Right renal pelvis (tissue), 4 donors: ENCODE results near the gene DIPK1A. TPM values are rescaled to one million over a fixed set of nuclear protein-coding genes. Genes with fewer than 3 reads are reported as not detected.

Experiments used
- DNase-seq, 4 donors: peaks; one replicate each; pipeline ENCODE4 v3.0.0-alpha.2; 2013; ENCODE audit warnings: low read depth in 4 of 4, low spot score in 3 of 4, missing footprints in 1 of 4
- polyA plus RNA-seq, 4 donors: library from polyadenylated mRNA; unstranded; fragments of 120-200 nt; gene quantifications; one replicate each; pipeline ENCODE4 v1.2.1, GENCODE V29; 2013; ENCODE audit not compliant: insufficient read length in 4 of 4

Gene DIPK1A
- polyA plus RNA-seq, 4 donors: 8.3 to 9.6 (median 9.4) TPM

DNA sequence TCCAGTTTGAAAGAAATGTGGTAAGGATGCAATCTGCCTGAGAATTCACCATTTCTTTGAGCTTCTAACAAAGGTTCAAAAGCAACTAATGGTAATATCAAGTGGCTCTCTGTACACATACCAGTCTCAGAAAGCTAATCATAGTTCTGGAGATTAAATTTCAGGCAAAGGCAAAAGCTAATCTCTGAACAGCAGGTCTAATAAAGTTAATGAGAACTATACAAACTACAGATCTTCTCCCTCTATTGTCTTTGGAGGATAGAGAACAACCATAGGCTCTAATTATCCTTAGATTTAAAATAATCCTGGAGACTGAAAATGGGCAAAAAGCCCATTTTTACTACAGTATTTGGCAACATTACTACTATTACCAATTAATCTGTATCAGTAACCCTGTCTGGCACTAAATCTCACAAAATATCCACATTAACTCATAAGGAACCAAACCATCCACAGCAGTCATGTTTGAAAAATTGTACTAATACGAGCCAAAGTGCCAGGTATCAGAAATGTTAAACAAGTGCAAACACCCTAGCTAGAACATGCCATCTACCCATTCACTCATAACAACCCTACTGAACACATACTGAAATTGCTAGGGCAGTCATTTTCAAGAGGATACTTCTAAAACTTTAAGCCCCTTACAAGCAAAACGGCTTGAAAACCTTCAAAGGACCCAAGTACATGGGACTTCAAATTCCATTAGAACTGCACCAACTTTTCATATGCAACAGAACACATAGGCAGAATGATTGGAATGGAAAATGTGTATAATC, 4.8 kb downstream of the DIPK1A start:
- no peak for DNase-seq

DNA sequence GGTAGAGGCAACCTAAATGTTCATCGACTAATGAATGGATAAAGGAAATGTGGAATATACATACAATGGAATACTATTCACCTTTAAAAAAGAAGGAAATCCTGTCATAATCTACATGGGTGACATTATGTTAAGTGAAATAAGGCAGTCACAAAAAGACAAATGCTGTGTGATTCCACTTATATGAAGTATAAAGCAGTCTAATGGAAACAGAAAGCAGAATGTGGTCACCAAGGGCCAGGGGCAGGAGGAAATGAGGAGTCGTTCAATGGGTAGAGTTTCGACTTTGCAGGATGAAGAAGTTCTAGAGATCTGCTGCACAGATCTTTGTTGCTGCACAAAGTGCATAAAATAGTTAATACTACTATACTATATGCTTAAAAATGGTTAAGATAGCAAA, 7.8 kb downstream of the DIPK1A start:
- no peak for DNase-seq

DNA sequence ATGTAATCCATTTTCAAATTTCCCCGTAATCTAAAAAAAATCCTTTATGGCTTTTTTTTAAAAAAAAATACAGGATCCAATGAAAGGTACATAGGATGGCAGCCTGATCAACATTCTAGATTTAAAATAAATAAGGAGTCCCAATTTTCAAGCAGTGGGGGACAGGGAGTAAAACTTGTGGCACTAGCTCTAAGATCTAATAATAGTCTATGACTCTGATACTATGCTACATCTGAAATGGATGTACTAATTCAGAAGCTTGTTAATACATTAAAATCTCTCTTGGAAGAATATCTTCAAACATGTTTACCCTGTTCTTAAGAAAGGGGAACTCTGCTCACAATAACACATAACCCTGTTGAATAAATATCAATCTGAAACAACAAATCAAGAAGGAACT, 8.5 kb downstream of the DIPK1A start:
- DNase-seq: no peak

DNA sequence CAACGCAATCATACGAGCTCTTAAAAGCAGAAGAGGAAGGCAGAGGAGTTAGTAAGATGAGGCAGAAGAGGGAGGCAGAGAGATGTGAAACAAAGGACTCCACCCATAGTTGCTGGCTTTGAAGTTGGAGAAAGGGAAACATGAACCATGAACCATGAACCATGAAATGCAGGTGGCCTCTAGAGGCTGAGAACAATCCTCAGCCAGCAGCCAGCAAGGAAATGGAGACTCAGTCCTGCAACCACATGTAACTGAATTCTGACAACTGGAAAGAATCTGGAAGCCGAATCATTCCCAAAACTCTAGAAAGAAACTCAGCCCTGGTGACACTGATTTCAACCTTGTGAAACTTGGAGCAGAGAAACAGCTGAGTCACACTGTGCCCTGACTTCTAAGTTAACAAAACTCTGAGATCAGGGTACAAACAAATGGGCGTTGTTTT, 10.1 kb downstream of the DIPK1A start:
- no peak for DNase-seq

DNA sequence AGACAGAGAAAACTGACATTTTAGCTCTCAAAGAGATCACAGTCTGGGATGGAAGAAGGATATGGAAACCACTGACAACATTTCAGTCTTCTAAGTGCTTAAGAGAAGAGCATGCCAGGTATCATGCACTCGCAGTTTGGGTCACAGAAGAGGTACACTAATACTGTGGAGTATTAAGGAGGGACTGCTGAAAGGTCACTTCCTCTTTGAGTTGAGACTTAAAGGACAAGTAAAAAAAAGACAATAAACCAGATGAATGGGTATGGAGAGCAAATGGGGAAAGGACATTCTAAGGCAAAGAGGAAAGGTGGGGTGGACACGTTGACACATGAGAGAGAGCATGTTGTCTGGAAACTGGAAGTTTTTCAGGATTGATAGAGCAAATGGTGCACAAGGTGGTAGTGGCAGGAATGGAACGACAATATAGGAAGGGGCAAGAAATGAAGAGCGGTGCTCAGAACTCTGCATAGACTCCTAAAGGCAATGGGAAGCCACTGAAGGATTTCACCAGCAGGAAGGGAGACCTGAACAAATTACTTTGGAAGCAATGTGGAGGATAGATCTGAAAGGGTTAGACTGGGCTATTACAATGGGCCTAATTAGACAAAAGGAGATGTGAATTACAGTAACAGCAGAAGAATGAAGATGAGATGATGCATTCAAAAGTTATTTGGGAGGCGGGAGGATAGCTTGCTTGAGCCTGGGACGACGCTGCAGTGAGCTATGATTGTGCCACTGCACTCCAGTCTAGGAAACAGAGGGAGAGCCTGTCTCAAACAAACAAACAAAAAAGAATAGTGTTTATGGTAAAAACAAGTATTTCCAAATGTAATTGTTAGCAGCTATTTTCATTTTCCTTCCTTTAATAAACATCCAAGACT, 11.1 kb downstream of the DIPK1A start:
- no peak for DNase-seq

DNA sequence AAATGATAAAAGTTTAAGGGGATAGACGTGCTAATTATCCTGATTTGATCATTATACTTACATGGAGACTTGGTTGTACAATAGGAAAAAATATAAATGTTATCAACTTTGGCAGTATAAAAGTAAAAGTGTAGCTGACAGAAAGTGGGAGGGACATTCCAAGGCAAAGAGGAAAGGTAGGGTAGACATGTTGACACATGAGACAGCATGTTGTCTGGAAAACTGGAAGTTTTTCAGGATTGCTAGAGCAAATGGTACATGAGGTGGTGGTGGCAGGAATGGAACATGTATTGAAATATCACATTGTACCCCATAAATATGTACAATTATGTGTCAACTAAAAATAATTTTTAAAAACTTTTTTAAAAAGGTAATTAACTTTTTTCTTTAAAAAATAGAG, 13.2 kb downstream of the DIPK1A start:
- DNase-seq: no peak

DNA sequence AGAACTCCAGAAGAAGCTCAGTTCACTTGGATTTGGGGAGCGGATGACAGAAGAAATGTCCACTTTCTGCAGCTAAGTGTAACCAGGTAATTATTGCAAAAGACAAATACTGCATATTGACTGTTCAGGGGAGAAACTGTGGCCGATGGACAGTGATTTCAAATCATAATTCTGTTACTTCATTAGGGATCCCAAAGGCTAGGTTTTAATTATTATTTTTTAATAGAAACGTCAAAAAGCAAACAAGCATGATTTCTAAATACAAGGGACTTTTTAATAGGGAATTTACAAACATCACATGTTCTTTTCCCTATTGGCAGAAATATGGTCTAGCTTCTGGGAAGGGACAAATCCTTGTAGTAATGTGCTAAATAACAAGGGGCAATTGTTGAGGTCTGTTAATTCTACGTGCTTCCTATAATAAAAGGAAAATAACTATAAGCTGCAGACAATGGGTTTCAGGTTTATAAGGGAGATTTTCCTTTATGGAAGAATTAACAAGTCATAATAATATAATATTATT, 15.5 kb downstream of the DIPK1A start:
- DNase-seq: no peak

- no peak for DNase-seq
These were observed 16.1 kb downstream of the DIPK1A start for GRCh38 chr1:92944901-92945747.

- no peak for DNase-seq
These were observed 17.8 kb downstream of the DIPK1A start for GRCh38 chr1:92943502-92943847.

- DNase-seq: no peak
These were observed 20.7 kb downstream of the DIPK1A start for GRCh38 chr1:92940541-92940940.

GRCh38 chr1:92937731-92938130, 23.5 kb downstream of the DIPK1A start:
- DNase-seq: no peak

DNA sequence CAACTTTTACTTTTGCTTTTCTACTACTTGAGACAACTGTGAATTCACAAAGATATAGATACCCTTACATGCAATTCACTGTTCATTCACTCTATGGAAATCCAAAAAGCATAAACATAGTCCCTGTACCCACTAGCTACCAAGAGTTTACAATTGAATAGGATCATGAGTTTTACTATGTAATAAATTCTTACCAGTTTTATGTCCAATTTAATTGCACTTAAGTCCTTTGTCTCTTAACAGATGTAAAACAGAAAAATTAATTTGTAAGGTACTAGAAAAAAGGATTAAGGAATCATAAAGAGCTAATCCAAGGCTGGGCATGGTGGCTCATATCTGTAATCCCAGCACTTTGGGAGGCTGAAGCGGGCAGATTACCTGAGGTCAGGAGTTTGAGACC, 24.4 kb downstream of the DIPK1A start:
- DNase-seq: no peak

GRCh38 chr1:92934395-92935378, 26.6 kb downstream of the DIPK1A start:
- DNase-seq: no peak

DNA sequence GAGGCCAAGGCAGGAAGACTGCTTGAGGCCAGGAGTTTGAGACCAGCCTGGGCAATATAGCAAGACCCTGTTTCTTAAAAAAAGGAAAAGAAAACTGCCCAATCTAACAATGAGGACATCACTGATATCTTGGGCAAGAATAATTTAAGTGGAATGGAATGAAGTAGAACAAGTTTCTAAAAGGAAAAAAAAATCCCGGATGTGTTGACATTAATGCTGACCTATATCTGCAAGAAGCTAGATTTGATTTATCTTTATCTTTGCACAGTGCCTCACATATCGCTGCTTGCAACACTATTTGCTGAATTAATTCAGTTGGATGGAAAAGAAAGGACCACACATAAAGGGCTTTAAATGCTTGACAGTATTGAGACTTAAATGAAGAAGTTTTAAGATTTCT, 27.8 kb downstream of the DIPK1A start:
- DNase-seq: no peak

DNA sequence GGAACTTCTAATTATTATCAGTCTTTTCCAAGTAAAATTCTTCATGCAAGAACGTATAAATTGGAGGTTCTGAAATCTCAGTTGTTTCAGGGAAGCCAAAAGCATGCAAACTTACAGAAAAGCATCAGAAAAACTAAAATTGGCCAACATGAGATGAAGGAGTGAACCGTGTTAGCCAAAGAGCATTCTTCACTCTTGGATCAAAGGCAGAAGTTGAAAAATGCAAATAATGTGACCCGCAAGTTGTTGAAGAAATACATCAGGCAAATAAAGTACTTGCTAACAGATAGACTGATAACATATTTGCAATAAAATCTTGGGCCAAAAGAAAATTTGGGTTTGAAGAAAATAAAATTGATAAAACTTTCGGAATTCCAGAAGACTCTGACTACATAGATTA, 29.6 kb downstream of the DIPK1A start:
- DNase-seq: no peak

- no peak for DNase-seq
These were observed 31.8 kb downstream of the DIPK1A start for GRCh38 chr1:92929461-92929860.

DNA sequence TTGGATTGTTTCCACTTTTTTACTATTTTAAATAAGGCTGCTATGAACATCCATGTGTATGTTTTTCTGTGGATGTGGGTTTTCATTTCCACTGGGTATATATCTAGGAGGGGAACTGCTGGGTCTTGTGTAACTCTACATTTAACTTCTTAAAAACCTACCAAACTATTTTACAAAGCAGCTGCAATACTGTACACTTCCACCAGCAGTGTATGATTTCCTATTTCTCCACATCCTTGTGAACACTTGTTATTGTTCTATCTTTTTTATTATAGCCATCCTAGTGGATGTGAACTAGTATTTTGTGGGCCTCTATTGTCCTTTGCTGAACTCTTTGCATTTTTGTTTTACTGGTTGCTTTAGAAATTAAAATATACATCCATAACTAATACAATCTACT, 33.4 kb downstream of the DIPK1A start:
- no peak for DNase-seq

GRCh38 chr1:92926873-92927272, 34.4 kb downstream of the DIPK1A start:
- DNase-seq: no peak

DNA sequence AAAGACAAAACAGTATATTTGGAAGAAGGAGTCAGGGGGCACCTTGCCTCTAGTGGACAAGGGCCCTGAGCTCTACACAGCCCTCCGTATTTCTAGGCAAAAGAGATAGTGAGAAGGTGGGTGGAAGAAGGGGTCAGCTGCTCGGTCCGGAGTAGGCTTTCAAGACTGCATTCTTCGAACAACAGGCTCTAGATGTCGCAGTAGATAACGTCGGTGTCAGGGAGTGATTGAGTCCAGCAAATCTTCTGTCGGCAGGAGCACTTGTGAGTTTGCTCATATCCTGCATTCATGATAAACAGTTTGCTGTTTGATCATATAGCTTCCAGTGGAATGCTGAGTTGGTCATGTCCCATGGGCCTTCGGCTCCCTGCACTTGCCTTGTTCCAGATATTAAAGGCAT, 36.8 kb downstream of the DIPK1A start:
- no peak for DNase-seq

DNA sequence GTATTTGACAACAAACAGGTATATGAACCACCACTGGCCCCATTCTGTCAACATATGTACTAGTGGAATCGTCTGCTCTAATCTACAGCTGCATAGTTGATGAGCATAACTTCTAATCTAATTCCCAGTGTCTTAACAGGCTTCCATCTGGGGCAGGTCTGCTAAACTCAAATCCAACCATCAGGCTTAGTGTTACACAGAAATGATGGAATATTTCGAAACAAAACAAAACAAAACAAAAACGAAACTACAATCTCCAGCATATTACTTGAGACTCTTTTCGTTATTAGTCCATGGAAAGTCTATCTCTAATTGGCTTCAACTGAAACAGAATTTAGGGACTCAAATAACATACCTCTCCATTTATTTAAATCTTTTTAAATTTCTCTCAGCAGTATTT, 37.6 kb downstream of the DIPK1A start:
- DNase-seq: no peak
